GM21423 (cell line): ENCODE data around the gene ZNG1A.
"Not testable (repeated sequence)": the region's sequence is repeated elsewhere in the genome, so short reads cannot be mapped to it uniquely, and the experiment has no call there.

Experiments used
- ATAC-seq: cut with Tn5 transposase; IDR thresholded peaks from one replicate; pipeline ENCODE4 v1.9.1; 2021; ENCODE audit warnings: mild to moderate bottlenecking, moderate library complexity; ENCODE audit not compliant: unreplicated experiment

ZNG1A gene

DNA sequence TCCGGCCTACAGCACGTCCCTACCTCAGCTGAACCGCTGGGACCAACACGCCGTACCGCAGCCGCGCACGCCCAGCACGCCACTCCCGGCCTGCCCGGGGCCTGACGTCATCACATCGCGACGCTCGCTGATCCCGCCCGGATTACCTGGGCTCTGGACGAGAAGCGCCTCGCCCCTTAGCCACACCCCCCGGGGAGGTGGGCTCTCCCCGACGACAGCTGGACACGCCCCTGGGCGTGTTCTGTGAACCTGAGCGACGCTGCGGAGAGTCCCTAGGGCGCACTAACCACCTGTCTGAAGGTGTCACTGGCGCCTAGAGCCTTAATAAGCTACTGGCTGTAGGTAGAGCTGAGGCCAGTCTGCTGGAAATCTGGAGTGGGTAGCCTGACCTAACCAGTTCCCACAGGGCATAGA, at the start of gene ZNG1A:
Gene ZNG1A (minus strand): TSS at position 87 of the 414 bp plus-strand sequence. CDS start 87 bp downstream, outside the sequence.
- ATAC-seq: not testable (repeated sequence)

DNA sequence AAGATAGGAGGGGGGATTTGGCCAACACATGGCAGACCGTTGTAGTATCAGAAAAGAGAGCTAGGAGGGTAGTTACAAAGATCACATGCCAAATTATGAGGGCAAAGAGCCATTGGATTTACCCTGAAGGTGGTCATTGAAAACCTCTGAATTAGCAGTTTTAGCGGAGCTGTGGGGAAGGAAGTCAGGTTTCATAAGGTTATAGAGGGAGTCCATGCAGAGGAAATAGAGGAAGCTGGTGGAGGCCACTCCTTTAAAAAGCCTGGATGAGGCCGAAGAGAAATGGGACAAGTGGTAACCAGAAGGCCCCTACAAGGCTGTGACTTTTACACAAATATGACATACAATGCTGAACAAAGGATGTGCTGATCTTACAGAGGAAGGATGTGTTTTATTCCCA, 49.0 kb upstream of the ZNG1A start:
- no peak for ATAC-seq

DNA sequence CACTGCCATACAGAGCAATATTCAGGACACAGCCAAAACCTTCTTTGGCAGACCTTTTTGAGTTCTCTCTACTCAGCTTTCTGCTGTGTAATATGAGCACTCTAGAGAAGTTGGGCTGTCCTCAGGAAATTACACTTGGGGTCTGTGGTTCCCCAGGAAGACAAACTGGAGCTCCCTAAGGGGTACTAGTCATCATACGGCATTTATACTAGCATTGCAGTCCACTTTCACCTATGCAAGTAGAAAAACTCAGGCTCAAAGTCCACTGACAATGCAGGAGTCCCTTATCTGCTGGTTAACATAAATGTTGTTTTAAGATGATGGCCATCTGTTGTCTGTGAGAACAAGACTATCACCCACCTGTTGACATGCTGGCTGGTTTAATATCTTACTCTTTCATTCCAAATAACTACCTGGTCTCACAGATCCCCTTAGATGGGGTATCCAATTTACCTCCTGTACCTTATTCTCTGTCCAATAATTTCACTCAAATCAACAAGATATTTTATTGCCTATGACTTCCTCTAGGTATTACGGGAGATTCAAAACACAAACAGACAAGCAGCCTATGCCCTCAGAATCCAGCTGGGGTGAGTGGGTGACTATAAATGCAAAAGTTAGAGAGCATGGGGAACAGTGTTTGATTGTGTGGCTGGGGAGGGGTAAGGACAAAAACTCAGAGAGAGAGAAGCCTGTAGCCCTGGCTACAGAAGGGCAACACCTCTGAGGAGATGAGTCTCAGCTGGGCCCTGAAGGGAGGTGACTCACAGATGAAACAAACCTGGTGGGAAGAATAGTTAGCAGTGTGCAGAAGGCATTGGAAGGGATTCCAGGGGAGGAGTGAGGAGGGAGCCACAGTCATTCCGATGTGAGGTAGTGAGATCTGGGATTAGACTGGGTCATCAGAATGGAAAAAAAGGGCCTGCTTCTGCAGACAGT, 46.0 kb upstream of the ZNG1A start:
- peak; percentile 51 for ATAC-seq

DNA sequence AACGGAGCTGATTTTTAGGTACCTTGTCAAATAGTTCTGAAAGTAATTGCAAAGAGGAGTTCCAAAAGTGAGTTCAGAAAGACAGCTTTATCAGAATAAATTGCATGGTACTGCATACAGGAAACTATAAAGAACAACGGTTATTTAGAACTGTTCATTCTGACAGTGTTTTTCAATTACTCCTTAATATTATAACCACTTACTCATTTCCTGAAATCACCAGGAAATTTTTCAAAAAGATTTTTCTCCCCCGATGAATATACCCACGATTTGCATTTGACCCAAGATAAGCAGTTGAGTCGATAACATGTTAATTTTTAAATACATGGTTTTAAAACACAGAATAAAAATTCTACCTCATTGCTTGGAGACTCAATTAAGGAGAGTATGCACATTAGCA, 45.2 kb upstream of the ZNG1A start:
- no peak for ATAC-seq

DNA sequence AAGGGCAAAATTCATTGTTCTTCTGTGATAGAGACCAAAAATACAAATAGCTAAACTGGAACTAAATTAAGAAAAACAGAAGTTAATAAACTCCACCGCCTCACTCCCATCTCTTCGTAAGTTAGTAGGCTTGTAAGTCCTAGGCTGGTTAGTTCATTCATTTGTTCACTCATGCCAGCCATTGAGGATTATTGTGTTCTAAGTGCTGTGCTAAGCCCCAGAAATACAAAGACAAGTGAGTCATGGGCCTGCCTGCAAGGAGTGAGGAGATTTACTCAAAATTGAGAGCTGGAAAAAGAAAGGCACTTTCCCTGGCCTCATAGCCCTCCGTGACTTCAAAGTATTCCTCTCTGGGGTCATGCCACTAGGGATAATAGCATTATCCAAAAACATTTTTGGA, 44.3 kb upstream of the ZNG1A start:
- ATAC-seq: no peak

DNA sequence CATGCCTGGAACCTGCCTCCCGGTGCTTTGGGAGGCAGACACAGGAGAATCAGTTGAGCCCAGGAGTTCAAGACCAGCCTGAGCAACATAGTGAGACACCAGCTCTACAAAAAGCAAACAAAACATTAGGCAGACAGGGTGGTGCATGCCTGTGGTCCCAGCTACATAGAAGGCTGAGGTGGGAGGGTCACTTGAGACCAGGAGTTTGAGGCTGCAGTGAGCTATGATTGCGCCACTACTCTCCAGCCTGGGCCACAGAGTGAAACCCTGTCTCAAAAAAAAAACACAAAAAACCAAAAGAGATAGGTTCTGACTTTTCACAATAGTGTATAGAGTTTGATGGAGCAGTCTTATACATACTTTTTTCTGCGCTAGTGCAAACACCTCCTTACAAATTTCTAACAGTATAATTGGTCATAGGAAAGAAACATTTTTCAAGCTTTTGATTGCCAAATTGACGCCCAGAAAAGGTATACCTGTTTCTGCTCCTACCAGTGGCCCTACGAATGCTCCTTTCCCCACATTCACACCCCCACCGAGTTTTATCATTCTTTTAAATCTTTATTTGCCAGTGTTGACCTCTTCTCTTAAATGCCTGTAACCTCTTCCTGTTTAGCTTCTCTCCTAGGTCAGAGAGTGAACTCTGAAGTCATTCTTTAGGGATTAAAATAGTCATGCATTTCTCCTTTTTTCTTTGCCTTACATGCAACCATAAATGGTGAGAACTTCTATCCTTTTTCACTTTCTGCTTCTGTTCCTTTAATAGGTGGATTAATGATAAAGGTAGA, 43.3 kb upstream of the ZNG1A start:
- no peak for ATAC-seq

DNA sequence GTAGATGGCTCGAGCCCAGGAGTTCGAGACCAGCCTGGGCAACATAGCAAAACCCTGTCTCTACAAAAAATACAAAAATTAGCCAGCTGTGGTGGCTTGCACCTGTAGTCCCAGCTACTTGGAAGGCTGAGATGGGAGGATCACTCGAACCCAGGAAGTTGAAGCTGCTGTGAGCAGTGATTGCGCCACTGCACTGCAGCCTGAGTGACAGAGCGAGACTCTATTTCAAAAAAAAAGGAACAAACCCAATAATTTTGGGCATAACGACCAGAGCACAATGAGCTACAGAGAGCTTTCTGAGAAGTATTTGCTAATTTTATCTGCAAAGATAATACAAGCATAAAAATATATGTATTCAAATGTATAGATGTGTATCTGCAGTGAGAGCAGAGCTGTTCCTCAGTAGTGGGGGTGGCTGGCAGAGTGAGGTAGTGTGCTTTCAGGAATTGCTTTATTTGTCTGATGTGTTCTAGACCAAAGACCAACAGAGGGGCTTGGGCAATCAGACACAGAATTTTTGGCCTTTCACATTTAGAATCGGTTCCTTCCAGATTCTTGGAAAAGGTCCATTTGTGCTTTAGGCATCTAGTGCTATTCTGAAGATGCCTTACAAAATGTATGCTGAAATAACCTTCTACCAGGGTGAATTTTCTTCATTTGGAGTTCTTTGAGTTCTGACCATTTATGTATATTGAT, 41.0 kb upstream of the ZNG1A start:
- ATAC-seq: no peak

DNA sequence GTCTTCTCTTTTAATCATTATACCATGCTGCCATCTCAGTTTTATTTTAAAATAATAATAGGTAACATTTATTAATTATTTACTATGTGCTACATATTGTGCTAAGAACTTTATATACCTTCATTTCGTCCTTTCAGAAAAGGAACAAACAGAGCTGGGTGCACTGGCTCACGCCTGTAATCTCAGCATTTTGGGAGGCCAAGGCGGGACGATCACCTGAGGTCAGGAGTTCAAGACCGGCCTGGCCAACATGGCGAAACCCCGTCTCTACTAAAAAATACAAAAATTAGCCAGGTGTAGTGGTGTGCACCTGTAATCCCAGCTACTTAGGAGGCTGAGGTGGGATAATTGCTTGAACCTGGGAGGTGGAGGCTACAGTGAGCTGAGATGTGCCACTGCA, 40.2 kb upstream of the ZNG1A start:
- ATAC-seq: not testable (repeated sequence)

DNA sequence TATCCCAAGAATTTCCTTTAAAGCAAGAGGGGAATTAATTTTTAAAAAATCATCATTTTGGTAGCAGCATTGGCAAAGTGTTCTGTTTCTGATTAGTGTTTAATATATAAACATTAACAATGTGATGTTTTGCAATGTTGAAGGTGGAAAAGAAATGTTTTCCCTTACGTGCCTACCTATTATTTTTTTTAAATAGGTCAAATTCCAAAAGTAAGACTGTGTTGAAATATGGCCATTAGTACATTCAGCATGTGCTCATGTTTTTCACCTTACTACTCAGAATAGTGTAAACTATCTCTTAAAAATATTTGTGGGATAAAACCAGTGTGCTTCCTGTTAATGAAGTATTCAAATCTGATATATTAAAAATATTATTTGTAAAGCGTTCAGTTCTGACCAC, 39.1 kb upstream of the ZNG1A start:
- no peak for ATAC-seq

DNA sequence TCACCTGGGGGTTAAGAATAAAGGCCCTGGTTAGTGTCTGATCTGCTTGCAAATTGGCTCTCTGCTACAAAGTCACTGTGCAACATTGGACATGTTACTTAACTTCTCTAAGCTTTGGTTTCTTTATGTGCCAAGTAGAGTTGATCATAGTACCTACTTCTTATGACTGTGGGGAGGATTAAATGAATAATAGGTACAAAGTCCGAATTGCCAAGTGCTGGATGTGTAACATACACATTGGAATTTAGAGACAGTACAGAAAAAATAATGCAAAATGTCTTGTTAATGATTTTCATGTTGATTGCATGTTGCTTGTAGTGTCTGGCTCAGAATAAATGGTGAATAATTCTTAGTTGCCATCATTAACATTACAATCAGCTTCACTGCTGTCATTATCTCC, 38.0 kb upstream of the ZNG1A start:
- no peak for ATAC-seq

DNA sequence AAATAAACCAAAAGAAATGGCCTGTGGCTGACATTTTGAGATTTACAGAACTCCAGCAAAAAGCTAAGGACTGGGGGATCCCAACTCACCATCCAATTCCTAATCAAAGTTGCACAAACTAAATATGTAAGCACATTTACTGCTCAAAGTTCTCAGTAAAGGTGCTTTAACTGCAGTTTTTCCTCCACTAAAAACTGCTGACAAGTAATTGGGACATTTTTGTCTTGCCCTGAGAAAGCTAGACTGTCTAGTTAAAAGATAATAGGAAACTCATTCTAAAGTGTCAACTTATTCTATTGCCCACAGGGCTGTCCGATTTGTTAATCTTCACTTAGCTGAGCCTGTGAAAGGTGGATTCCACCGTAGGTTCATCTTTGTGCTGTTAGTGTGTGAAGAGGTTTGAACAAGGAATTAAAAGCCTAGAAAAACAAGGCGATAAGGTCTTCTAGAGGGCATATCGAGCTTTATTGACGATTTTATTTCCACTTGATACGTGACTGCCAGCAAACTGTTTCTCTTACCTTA, 36.8 kb upstream of the ZNG1A start:
- ATAC-seq: no peak

DNA sequence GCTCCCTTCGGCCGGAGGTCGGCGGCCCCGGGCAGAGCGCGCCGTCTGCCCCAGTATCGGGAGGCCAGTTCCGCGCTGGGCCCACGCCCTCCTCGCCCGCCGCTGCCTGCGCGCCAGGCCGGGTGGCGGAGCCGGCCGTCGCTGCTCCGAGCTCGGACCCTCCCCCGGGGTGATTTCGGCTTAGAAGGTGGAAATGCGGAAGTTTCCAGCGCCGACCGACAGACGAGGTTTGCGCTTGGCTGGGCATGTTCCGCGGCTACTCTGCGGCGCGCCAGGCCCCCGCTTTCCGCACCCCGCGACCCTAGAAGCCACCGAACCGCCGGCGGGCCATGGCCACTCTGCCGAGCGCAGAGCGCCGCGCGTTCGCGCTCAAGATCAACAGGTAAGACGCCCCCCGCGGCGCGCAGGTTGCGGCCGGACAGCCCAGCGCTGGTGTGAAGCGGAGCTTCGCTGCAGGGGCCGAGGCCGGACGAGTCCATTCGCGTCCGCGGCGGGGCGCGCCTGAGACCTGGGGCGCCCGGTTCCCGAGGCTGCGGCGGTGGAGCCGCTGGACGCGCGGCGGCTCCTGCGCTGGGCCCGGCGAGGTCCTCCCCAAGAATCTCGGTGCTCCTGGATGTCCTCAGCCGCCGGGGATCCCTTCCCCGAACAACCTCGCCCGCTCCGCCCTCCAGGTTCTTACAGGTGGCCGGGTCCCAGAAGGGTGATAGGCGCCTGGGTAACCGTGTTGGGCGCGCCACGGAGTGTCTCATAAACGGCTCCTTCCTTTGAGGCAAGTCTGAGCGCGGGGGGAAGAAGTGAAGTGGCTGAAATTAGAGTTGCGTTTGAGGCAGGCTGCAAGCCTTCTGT, 36.0 kb upstream of the ZNG1A start, which contains the start of gene DOCK8:
Gene DOCK8 (plus strand): TSS at position 218 of the 846 bp plus-strand sequence. CDS start 112 bp downstream, at position 330.
- peak; percentile 86 for ATAC-seq

DNA sequence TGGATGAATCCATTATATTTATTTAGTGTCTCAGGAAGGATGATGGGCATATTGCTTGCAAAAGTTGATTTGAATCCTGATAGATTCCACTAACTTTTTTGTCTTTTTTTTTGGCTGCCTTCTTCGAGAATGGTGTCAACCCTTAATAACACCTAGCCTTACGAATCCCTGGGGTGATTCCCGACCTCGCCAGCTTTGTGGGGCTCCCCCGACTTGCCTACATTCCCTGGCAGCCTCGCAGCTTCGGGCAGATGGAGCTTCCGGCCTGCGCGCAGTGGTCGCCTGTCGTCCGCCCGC, 35.4 kb upstream of the ZNG1A start:
- no peak for ATAC-seq

DNA sequence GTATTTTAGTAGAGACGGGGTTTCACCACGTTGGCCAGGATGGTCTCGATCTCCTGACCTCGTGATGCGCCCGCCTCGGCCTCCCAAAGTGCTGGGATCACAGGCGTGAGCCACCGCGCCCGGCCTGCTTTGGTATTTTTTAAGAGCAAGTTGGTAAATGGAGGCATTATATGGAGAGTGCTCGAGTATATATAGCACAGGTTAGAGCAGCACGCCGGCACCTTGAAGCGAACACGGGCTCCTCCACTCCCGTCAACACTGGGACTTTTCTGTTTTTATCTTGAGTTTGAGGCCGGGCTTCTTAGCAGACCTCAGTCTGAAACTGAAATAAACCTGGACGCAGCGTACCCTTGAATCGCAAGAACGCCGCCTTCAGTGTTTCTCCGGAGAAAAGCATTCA, 35.0 kb upstream of the ZNG1A start:
- not testable (repeated sequence) for ATAC-seq

DNA sequence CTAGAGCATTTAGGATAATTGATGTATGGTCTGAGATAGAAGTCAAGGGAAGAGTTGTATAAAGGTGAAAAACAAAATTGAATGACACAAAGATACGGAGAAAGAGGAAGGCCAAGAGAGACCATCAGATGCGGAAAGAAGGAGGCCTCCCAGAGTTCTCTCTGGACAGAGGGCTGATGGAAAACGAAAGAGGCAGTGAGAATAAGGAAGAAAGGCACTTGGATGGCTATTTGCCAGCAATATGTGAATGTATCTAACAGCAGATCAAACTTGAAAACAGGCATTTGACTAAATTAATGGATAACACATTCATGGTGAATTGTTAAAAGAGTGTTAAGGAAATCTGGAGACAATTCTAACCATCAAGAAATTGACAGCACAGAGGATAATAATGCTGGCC, 33.4 kb upstream of the ZNG1A start:
- ATAC-seq: no peak

DNA sequence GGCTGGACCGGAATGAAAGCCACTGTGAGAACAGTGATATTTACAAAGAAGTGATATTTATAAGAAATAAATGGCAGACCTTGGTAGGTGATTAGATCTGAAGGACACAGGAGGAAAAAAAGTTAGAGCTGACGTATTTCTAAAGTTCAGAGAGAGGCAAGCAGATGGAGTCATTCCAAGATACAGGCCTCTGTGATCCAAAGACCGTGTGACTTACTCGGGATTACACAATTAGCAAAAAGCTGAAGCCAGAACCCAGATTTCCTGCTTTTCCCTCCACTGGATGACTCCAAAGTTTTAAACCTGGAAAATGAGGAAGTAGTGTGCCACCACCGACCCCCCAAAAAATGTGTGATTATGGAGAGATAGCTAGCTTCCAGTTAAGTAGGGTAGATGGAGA, 32.7 kb upstream of the ZNG1A start:
- no peak for ATAC-seq

DNA sequence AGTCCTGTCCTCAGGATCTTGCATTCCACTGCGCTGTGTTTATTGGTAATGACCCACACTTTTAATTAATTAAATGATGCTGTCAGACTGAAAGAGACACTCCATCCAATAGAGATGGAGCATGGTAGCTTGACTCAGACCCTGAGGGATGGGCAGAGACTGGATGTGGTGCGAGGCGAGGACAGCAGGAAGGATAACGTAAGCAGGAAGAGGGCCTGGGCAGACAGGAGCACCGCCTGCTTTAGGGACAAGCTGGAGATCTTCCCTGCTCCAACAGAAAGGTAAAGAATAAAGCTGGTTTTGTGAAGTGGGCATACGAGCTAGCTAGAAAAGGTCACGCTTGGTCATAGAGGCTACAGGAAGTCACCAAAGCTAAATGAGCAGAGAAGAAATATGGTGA, 32.2 kb upstream of the ZNG1A start:
- ATAC-seq: no peak

DNA sequence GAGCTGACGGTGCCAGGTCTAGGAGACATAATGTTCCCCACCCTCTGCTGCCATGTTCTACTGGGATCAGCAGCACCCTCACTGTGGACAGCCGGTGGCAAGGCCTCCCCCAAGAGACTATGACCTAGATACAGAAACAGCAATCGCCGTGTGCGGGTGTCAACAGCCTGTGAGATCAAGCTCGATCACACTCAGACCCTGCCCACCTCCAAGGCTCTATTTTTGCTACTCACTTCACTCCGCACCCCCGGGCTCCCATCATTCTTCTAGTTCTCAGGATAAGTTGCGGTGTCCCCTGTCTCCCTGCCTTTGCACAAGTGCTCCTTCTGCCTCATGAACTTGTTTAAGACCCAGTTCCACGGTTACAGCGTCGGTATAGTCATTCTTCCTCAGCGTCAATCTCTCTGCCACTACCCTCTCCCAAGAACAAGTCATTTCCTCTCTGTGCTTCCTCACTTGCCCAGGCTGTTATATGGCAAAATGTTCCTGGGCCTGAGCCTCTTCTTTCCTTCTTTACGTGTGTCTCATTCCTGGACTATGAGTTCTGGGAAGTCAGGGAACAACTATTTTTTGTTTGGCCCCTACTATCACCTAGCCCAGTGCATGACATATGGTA, 30.4 kb upstream of the ZNG1A start:
- no peak for ATAC-seq

DNA sequence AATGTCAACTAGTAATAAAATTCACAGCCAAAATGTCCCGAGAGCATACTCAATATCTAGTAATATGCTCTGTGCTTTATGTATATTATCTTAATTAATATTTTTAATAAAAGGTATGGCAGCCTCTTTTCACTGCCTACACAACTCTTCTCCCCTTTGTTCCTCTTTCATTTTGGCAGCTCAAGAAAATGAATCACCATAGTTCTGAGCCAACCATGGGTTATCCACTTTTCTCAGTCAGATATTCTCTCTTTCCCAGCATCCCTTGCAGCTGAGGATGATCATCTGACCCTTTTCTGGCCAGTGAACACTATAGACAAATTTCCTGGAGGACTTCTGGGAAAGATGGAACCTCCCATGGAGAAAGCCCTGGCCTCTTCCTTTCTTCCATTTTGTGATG, 27.6 kb upstream of the ZNG1A start:
- ATAC-seq: no peak

DNA sequence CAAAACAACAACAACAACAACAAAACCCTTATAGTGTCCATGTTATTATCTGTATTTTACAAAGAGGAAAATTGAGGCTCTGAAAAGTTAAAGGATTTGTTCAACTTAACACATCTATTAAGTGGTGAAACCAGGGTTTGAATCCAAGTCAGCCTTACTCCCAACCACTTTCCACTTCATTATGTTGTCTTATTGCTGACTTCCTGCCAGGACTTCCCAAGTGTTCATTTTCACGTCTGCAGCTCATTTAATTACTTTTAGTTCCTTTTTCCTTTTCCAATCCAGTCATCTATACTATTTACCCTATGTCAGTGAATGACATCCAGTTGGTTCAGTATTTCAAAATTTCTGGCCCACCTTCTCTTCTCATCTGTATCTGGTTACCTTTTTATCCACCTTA, 20.7 kb upstream of the ZNG1A start:
- ATAC-seq: not testable (repeated sequence)
